ENCODE data around the gene TMEM123.
"Not testable (repeated sequence)": the region's sequence is repeated elsewhere in the genome, so short reads cannot be mapped to it uniquely, and the experiment has no call there.

The TMEM123 gene

GRCh38 chr11:102438311-102439062 is 14.1 kb downstream of the TMEM123 start:
- no peak for TF ChIP-seq CTCF (IDR thresholded peaks at IDR 0.05; ENCODE audit: low read depth, low read length)
- no peak for DNase-seq (ENCODE audit: extremely low read depth, low read depth)

- no peak for DNase-seq (ENCODE audit: extremely low read depth, low read depth)
- no peak for TF ChIP-seq CTCF (IDR thresholded peaks at IDR 0.05; ENCODE audit: low read depth, low read length)
These were observed 14.8 kb downstream of the TMEM123 start for GRCh38 chr11:102437727-102438126.

GRCh38 chr11:102436976-102437375 is 15.6 kb downstream of the TMEM123 start:
- no peak for TF ChIP-seq CTCF (IDR thresholded peaks at IDR 0.05; ENCODE audit: low read depth, low read length)
- DNase-seq (ENCODE audit: extremely low read depth, low read depth), result no peak

GRCh38 chr11:102436561-102436960 is 16.0 kb downstream of the TMEM123 start:
- no peak for TF ChIP-seq CTCF (IDR thresholded peaks at IDR 0.05; ENCODE audit: low read depth, low read length)
- DNase-seq (ENCODE audit: extremely low read depth, low read depth), result peak; percentile 66

GRCh38 chr11:102435688-102436087 is 16.9 kb downstream of the TMEM123 start:
- DNase-seq (ENCODE audit: extremely low read depth, low read depth), result no peak
- no peak for TF ChIP-seq CTCF (IDR thresholded peaks at IDR 0.05; ENCODE audit: low read depth, low read length)

GRCh38 chr11:102433571-102433970 is 19.0 kb downstream of the TMEM123 start:
- not testable (repeated sequence) for DNase-seq (ENCODE audit: extremely low read depth, low read depth)

GRCh38 chr11:102432560-102432959 is 20.0 kb downstream of the TMEM123 start:
- DNase-seq (ENCODE audit: extremely low read depth, low read depth), result not testable (repeated sequence)

- no peak for DNase-seq (ENCODE audit: extremely low read depth, low read depth)
These were observed 21.2 kb downstream of the TMEM123 start for GRCh38 chr11:102431404-102431803.

More at GRCh38 chr11:102431404-102431803, 21.2 kb downstream of the TMEM123 start:
- no peak for TF ChIP-seq CTCF (IDR thresholded peaks at IDR 0.05; ENCODE audit: low read depth, low read length)

Measured in AG09319 (cell line).